H54 (cell line): ENCODE results near the gene RBM15.

Experiments used
- DNase-seq: peaks from one replicate; pipeline ENCODE4 v3.0.0; 2011; ENCODE audit warnings: low spot score, mixed read lengths; ENCODE audit not compliant: insufficient read length
- FAIRE-seq: peaks from 3 replicates; lab custom pipeline; 2011; peaks lifted over from hg19 to GRCh38; lab: Jason Lieb, UNC
- POLR2A ChIP-seq: IDR thresholded peaks from 2 replicates; pipeline ENCODE4 v1.6.1; 2011; ENCODE audit warnings: low read depth, mild to moderate bottlenecking, low read length

RBM15 gene, protein sequence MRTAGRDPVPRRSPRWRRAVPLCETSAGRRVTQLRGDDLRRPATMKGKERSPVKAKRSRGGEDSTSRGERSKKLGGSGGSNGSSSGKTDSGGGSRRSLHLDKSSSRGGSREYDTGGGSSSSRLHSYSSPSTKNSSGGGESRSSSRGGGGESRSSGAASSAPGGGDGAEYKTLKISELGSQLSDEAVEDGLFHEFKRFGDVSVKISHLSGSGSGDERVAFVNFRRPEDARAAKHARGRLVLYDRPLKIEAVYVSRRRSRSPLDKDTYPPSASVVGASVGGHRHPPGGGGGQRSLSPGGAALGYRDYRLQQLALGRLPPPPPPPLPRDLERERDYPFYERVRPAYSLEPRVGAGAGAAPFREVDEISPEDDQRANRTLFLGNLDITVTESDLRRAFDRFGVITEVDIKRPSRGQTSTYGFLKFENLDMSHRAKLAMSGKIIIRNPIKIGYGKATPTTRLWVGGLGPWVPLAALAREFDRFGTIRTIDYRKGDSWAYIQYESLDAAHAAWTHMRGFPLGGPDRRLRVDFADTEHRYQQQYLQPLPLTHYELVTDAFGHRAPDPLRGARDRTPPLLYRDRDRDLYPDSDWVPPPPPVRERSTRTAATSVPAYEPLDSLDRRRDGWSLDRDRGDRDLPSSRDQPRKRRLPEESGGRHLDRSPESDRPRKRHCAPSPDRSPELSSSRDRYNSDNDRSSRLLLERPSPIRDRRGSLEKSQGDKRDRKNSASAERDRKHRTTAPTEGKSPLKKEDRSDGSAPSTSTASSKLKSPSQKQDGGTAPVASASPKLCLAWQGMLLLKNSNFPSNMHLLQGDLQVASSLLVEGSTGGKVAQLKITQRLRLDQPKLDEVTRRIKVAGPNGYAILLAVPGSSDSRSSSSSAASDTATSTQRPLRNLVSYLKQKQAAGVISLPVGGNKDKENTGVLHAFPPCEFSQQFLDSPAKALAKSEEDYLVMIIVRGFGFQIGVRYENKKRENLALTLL

DNA sequence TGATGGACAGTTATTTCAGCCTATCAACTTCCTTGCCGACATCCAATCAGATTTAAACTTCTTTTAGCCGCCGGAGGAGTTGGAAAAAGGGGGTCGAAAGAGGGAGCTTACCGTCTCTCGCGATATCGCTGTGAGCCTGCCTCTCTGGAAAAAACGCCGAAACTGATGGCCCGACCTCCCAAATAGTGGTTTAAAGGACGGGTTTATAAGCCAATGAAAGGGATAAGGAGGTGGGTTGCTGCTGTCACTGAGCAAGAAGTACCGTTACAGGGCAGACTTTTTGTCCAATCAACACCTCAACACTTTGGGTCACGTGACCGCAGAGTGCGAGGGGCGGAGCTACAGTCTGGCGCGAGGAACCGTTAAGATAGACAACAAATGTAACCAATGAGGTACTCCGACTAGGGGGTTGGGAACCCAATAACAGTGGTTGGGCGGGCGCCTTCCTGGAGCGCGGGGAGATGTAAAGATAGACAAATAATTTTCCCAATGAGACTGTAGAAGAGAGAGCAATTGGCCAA is at the start of gene RBM15:
Gene RBM15, plus strand, starts transcription at position 492 of the 521 bp plus-strand sequence. Its CDS starts 29 bp downstream, at position 521.
- FAIRE-seq (peak; percentile 97), DNase-seq (peak; percentile 81)
- no peak for TF ChIP-seq POLR2A

DNA sequence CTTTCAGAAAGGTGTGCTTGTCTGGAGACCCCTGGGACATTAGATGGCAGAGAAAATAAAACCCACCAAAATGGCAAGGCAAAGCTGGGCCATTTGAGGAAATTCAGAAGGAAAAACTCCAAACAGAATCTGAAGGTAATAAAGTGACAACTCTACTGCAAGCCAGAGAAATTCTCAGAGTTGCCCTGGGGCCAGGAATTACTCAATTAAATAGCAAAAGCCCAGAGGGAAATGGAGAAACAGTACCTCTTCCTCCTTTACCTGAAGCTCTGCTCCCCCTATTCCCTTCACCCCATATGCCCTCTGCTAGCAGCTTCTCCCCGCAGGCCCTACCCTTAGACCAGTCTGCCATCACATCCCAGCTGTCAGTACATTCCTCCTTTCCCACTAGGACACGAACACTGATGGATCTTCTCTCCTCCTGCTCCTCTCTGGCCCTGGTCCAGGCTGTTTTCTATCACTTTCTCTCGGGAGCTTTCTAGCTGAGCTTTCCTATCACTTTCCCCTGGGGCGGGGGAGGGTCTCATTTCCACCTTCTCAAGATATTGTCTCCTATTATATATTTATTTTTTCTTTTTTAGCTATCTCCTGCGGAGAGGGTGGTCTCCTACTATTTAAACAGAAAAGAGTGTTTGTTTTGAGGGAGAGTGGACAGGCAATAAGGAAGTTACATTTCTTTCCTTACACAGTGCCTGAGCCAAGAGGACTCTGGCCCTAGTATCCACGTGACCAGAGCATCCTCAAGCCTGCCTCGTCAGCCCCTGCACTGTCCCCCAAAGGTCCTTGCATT is 47.7 kb upstream of the RBM15 start:
- no peak for TF ChIP-seq POLR2A
- FAIRE-seq: no peak
- DNase-seq: no peak

DNA sequence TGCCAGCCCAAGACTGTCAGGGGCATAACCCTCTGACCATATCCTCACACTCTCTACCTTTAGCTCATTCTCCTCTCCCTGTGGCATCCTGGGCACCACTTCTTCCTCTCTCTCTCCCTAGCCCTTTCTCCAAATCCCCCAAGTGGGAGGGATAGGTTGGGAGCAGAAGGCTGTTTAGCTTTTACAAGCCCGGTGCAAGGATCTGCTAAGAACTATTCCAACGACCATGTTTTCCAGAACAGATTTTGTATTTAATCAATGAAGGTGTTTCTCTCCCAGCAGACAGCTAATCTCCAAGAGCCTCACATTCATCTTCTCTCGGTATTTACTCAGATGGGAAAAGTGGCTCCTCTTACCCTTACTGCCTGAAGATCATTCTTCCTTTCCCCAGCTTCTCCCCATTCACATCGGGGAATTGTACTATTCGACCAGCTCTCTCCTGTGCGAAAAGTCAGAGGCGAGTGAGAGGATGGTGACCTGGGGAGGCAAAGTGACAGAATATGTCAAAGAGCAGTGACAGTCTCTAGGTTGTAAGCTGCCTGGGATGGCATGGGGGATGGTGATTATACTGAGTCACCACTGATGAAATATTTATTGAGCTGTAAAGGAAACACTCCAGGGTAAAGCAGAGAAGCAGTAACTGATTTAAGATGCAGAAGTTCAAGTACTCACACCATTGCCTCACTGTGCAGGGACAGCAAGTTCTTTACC is 47.0 kb upstream of the RBM15 start:
- FAIRE-seq (peak; percentile 84), DNase-seq (no peak)
- no peak for TF ChIP-seq POLR2A

DNA sequence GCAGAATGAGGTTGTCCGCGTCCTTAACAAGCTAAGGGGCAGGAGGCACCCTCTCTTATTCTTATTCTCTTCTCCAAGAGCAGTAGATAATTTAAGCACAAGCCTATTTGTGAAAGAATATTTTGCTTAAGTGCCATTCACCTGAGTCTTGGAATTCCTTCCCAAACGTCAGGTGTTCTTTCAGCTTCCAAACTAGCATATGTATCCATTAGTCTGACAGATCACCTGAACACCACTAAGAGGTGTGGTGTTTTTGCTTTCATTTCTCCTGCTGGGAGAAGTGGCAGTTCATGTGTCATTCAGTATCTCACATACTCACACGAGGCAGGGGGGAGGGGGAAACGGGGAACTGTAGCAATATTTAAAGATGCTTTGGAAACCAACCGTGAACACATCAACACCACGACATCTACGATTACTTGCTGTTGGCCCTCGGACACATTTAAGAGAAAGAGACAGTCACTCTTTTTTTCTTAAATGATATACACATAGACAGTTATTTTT is 45.5 kb upstream of the RBM15 start:
- TF ChIP-seq POLR2A: no peak
- FAIRE-seq (no peak), DNase-seq (no peak)

DNA sequence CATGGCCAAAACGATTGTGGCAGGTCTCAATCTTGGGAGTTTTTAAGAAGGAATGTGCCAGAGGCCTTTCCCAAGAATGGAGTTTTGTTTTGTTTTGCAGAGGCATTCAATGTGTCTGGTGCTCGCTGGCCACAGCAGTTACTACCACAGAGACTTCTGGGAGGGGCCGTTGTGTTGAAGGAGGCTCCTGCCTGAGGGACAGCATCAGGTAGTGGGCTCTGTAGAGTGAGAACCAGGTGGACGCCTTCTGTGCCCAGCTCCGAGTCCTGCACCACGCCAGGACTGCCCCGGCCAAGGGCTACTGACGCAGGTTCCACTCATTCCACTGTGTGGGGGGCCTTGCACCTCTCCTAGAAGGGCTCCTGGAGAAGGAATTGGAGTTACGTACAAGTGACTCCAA is 44.9 kb upstream of the RBM15 start:
- TF ChIP-seq POLR2A: no peak
- FAIRE-seq (no peak), DNase-seq (no peak)

DNA sequence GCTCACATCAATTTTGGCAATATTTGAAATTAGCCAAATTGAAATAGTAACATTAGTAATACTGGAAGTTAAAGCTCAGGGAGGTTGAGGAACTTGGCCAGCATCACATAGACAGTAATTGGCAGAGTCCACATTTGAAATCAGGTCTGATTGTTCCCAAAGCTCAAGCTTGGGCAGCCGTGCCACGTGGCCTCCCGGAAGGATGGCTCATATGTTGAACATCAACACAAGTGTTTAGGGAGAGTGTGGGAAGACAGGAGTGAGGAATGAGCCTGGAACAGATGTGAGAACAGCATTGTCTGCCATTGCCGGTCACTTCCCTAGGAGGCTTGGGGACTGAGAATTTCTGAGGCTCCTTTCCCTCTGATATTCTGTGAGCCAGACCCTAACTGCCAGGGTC is 40.2 kb upstream of the RBM15 start:
- no peak for DNase-seq
- no peak for FAIRE-seq
- TF ChIP-seq POLR2A: no peak

DNA sequence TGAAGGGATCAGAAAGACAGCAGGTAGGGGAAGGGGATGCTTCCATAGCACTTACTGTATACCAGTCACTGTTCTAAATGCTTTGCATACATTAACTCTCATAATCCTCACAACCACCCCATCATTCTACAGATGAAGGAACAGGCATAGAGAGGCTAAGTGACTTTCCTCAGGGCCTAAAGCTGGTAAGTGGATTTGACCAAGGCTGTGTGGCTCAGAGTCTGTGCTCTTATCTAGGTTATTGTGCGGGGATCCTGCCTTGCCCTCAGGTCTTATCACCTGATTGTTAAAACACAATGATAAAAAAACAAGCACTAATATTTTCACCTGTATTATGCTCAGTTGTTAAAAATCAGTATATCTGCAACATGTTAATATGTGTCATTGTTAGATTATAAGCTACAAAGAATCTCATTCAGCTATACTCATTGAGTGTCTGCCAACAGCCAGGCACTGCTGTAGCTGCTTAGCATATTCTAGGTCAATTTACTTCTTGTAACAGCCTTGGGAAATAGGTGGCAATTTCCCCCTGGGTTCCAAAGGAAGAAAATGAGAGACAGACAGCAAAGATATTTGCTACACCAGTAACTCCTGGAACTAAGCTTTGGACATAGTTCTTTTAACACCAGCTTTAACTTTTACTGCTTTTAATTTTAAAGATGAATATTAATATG is 38.6 kb upstream of the RBM15 start:
- DNase-seq: no peak
- no peak for TF ChIP-seq POLR2A
- no peak for FAIRE-seq

DNA sequence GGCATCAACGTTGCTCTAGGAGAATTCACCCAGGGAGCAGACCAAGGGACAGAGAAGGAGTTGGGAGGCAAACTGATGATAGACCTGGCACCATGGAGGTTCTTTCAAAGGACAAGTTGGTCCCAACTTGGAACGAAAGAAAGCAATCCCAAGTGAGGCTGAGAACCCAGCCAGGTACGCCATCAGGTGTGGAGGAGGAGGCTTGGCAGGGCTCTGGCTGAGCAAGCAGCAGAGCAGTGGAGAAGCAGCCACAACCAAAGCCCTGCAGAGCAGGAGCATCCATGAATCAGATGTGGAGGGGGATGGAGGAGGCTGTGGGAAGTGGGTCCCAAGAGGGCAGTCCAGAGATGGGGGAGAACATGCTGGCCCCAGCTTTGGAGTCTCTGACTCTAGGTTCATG is 36.3 kb upstream of the RBM15 start:
- TF ChIP-seq POLR2A: no peak
- DNase-seq: no peak
- no peak for FAIRE-seq

DNA sequence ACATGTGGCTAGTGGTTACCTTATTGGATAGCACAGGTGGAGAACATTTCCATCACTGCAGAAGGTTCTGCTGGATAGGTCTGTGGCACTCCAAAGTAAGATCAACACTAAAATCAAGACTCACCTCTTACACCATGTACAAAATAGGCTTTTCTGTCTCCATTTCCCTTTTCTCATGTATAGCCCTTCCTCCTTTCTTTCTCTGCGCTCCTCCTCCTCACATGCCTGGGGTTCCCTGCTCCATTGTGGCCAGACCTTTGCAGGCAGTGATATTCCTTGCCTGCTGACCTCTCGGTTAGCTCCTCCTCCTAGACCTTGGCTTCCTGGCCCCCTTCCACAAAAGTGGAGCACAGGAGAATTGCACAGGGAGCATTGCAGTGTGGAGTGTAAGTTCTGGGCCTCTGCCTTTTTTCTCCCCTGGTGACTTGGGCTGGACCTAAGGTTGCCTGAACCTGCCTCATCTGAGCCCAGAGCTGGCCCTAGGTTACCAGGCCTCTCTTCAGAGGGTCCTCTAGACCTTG is 33.2 kb upstream of the RBM15 start:
- TF ChIP-seq POLR2A: no peak
- no peak for FAIRE-seq
- no peak for DNase-seq

DNA sequence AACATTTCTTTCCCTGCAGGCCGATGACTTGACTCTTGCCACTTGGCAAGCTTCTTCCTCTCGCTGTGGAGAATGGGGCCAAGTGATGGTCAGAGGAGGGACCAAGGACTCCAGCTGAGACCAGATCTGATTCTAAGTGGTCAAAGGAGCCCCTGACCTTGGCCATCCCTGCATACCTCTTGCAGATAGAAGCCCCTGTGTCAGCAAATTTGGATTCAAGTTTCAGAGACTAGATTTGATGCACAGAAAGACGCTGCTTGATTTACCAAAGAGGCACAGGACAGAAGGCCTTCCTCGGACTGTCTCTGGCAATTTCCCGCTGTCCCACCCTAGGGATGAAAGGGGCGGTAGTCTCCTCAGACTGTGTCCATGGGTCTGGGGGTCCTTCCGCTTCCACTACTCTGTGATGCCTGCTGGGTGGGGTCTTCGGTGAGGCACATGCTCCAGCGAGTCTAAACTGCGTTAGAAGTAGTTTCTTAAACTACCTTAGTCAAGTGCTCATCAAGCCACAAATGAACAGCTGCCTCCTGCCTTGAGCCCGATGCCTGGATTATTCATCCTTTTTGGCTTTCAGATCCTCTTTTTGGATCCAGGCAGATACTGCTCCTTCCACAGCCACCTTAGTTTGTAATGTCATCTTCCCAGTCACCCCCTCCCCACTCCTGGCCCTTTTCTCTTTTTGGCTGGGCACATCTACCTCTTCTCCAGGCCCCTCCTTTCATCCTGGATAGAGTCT is 31.8 kb upstream of the RBM15 start:
- no peak for FAIRE-seq
- no peak for DNase-seq
- TF ChIP-seq POLR2A: no peak

DNA sequence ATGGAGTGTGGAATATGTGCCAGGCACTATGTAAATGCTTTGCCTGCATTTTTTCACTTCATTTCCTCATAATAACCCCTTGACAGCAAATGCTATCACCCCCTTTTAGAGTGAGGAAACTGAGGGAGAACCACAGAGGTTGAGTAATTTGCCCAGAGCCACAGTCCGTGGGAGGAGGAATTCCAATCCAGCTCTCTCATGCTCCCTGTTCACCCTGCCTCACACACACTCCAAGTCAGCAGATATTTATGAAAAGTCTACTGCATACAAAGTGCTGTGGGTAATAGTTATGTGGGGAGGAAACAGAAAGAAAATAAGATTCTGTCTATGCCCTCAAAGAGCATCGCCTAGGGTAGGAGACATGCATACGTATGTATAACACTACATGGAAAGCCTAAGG is 30.9 kb upstream of the RBM15 start:
- no peak for DNase-seq

More for the DNA sequence above, 30.9 kb upstream of the RBM15 start:
- no peak for TF ChIP-seq POLR2A
- no peak for FAIRE-seq
